Measurements from ENCODE around the gene TAB2. TPM values are rescaled to one million over a fixed set of nuclear protein-coding genes. Genes with fewer than 3 reads are reported as not detected.

Gene TAB2
- total RNA-seq: 57.6 TPM
- long read RNA-seq, full-length matches to known transcripts: 2 of 19 reads
- long read RNA-seq, partial matches to known transcripts: 15 of 19 reads
- long read RNA-seq, other reads (novel, unspliced or antisense): 2 of 19 reads

DNA sequence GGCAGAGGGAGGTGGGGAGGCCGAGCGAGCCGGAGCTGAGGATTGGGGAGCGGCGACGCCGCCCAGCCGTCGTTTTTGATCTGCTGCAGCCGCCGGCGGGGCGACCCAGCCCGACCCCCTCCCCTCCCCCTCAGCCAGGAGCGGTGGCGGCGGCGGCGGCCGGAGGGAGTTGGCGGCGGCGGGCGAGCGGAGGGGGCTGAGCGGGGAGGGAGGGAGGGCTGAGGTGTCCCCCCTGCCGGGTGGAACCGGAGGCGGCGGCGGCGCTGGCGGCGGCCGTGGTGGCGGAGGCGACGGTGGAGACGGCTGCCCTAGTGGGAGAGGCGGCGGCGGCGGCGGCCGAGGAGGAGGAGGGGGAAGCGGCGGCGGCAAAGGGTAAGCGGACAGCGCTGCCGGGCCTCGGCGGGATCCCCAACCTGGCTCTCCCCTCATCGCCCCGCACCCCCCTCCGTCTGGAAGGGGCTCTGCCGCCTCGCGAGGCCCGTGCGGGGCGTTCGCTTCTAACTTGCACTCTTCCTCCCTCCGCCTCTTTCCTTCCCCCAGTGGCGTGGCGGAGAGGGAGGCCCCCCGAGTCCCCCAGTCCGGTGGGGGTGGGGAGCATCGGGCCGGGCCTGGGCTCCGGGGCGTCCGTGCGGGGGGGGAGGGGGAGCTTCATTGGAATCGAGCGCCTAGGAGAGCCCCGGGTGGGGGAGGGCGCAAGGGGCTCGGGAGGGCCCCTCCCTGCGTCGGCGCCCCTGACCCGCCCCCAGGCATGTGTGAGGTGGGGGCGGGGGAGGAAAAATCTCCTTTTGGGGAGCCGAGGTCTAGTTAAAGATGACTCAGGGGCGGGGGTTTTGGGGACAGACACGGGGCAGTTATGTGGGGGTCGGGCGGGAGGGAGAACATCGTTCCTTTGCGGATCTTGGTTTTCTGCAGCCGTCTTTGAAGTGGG, at the start of gene TAB2:
TSS of gene TAB2 (plus strand) at position 69 of the 928 bp plus-strand sequence. CDS start 52,286 bp downstream, outside the sequence.
- peak; percentile 76 for ATAC-seq
- intact Hi-C loops (cut with micrococcal nuclease): no loop called here
- no peak for DNase-seq

- ATAC-seq (no peak), DNase-seq (no peak)
- intact Hi-C loops (cut with micrococcal nuclease): no loop called here
Measured at GRCh38 chr6:149268146-149268545, 49.4 kb upstream of the TAB2 start.

GRCh38 chr6:149268768-149269167, 48.7 kb upstream of the TAB2 start:
- ATAC-seq (no peak), DNase-seq (no peak)
- intact Hi-C loops (cut with micrococcal nuclease): no loop called here

DNA sequence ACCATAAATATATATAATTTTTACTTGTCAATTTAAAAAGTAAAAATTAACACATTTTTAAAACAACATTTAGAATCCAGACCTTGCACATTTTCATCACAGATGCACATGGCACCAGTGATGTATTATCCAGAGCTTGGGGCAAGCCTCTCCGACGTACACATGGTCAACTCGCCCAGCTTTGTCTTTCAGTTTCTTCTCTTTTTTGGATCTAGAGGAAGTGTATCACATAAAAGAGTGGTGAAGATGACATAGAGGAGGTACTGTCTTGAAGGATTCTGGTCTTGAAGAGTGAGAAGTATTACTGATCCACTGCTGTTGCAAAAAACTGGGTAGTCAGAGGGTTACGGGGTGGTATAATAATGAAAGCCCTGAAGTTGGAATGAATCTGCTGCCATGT, 46.9 kb upstream of the TAB2 start:
- intact Hi-C loops (cut with micrococcal nuclease): no loop called here
- ATAC-seq (no peak), DNase-seq (no peak)

GRCh38 chr6:149271348-149272340, 45.9 kb upstream of the TAB2 start:
- no peak for DNase-seq
- ATAC-seq: peak; percentile 15
- intact Hi-C loops (cut with micrococcal nuclease): no loop called here

DNA sequence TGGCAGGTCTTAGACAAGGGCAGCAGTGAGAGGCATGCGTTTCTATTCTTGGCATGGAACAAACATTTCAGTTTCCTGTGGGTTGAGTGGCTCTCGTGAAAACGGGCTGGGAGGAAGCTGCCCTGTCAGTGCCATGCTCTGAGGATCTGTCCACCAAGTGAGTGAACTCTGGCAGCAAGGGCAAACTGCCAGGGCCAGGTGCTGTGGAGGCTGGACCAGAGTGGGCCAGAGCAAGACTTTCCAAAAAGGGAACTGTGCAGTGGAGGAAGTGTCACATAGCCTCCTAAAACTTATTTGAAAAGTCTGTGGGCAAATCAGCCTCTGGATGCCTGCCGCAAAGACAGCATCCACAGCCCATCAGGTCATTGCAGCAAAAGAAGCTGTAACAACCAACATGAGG, 44.2 kb upstream of the TAB2 start:
- intact Hi-C loops (cut with micrococcal nuclease): no loop called here
- ATAC-seq: peak; percentile 51
- peak; percentile 60 for DNase-seq

- no peak for DNase-seq
- ATAC-seq: no peak
- intact Hi-C loops (cut with micrococcal nuclease): no loop called here
Measured at GRCh38 chr6:149275621-149276020, 41.9 kb upstream of the TAB2 start.

DNA sequence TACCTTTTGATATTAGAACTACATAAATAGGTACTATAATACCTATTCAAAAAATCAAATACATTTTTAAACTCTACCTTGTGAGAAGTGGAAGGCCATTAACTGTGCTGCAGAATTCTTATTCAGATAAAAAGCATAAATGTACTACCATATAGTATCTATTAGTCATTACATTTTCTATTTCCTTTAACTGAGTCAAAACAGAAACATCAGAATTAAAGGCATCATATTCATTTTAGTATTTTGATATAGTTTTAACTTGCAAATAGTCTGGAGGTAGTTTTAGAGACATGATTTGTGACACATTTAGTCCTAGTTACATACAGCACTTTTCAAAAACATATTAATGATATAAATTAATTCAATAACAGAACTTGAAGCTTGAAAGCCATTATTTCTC, 39.9 kb upstream of the TAB2 start:
- DNase-seq: no peak
- no peak for ATAC-seq
- intact Hi-C loops (cut with micrococcal nuclease): no loop called here

DNA sequence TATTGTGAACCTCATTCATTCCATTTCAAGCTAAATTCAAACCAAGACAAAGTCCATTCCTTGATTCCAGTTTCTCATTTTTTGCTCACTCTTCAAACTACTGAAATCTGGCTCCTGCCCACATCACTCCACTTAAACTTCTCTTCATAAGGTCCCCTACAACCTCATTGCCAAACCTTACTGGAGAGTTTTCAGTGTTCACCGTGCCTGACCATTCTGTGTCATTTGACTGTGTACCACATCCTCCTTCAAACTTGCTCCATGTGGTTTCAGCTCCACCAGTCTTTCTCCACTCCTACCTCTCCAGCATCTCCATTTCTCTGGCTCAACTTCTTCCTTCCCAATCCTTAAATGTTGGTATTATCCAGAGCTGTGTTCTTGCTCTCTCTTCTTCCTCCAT, 38.5 kb upstream of the TAB2 start:
- intact Hi-C loops (cut with micrococcal nuclease): no loop called here

DNA sequence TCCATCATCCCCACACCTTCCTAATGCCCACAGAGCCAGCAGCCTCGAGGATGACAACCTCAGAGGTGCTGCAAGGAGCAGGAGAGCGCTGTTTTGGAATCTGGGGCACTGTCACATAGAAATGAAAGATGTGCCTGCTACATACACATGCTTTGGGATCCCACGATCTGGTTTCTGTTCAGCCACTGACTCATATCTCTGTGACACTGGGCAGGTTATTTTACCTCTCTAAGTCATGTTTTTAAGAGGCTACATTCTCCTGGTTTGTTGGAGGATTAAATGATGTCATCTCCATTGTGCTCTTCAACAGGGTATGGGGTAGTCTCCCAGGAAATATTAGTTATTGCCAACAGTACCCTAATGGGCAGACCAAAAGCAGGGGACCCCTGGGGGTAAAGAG, 32.6 kb upstream of the TAB2 start:
- no peak for ATAC-seq
- intact Hi-C loops (cut with micrococcal nuclease): no loop called here
- no peak for DNase-seq

More for the DNA sequence above, 38.5 kb upstream of the TAB2 start:
- ATAC-seq: no peak
- DNase-seq: no peak

- intact Hi-C loops (cut with micrococcal nuclease): no loop called here
- ATAC-seq (no peak), DNase-seq (no peak)
Measured at GRCh38 chr6:149285626-149286025, 31.9 kb upstream of the TAB2 start.

DNA sequence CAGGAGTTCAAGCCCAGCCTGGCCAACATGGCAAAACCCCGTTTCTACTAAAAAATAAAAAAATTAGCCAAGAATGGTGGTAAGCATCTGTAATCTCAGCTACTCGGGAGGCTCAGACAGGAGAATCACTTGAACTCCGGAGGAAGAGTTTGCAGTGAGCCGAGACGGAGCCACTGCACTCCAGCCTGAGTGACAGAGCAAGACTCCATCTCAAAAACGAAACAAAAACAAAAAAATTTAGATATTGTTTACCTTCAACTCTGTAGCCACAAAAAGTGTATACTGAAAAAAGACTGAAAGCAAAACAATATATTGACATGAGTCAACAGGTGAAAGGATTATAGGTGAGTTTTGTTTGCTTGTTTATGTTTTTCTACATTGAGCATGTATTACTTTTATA, 30.6 kb upstream of the TAB2 start:
- ATAC-seq (no peak), DNase-seq (no peak)
- intact Hi-C loops (cut with micrococcal nuclease): no loop called here

GRCh38 chr6:149289192-149289781, 28.2 kb upstream of the TAB2 start:
- intact Hi-C loops (cut with micrococcal nuclease): no loop called here
- ATAC-seq: no peak
- no peak for DNase-seq

GRCh38 chr6:149289966-149290365, 27.5 kb upstream of the TAB2 start:
- ATAC-seq: no peak
- intact Hi-C loops (cut with micrococcal nuclease): no loop called here

GRCh38 chr6:149293244-149293643, 24.3 kb upstream of the TAB2 start:
- intact Hi-C loops (cut with micrococcal nuclease): no loop called here
- DNase-seq (no peak), ATAC-seq (no peak)

More at GRCh38 chr6:149289966-149290365, 27.5 kb upstream of the TAB2 start:
- DNase-seq: no peak

DNA sequence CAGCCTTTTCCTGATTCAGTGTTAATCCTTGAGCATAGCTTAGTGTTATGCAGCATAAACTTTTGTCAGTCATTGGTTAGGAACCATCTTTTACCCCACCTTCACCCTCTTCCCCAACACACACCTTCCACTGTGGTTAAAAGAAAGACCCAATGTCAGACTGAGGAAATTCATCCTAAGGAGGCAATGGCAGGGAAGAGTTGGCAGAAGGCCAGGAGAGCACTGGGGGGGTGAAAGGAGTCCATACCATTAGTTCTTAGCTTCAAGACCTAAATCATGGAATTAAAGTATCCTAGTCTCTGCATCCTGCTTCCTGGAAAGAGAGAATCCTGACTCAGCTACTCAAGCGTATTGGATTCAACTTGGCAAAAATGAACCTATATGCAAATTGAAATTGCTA, 16.9 kb upstream of the TAB2 start:
- intact Hi-C loops (cut with micrococcal nuclease): no loop called here
- DNase-seq (no peak), ATAC-seq (no peak)

DNA sequence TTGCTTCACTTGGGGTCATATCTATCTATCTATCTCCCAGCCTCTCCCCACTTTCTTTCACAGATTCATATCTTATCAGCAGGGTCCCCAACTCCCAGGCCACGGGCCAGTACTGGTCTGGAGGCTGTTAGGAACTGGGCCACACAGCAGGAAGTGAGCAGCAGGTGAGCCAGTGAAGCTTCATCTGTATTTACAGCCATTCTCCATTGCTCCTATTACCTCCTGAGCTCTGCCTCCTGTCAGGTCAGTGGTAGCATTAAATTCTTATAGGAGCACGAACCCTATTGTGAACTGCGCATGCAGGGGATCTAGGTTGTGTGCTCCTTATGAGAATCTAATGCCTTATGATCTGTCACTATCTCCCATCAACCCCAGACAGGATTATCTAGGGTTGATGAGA, 14.8 kb upstream of the TAB2 start:
- intact Hi-C loops (cut with micrococcal nuclease): no loop called here
- ATAC-seq (no peak), DNase-seq (no peak)

GRCh38 chr6:149303468-149303867, 14.0 kb upstream of the TAB2 start:
- ATAC-seq: no peak
- no peak for DNase-seq

DNA sequence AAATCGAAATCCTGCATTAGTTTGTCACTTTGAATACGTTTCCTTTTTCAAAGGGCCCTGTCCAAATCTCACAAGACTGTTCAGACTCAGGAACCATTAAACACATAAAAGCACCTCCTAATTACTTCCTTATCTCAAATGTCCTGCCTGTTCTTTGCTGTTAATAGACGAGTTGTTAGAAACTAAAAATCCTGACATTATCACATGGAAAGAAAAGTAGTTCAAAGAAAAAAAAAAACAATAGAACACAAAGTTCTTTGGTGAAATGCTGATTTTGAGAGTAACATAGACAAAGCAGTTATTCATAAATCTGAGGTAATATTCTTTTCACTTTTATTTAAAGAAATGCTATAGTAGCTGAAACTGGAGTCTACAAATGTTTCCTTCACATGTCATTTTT, 12.1 kb upstream of the TAB2 start:
- ATAC-seq (no peak), DNase-seq (no peak)
- intact Hi-C loops (cut with micrococcal nuclease): no loop called here

More at GRCh38 chr6:149303468-149303867, 14.0 kb upstream of the TAB2 start:
- intact Hi-C loops (cut with micrococcal nuclease): no loop called here
